ENCODE measurements around the gene WDR18. TPM values are rescaled to one million over a fixed set of nuclear protein-coding genes. Genes with fewer than 3 reads are reported as not detected.

Gene WDR18
- total and polyA plus RNA-seq, 2 of the 4 experiments (the other 2 are of a cell fraction): 37.1 to 56.9 TPM

DNA sequence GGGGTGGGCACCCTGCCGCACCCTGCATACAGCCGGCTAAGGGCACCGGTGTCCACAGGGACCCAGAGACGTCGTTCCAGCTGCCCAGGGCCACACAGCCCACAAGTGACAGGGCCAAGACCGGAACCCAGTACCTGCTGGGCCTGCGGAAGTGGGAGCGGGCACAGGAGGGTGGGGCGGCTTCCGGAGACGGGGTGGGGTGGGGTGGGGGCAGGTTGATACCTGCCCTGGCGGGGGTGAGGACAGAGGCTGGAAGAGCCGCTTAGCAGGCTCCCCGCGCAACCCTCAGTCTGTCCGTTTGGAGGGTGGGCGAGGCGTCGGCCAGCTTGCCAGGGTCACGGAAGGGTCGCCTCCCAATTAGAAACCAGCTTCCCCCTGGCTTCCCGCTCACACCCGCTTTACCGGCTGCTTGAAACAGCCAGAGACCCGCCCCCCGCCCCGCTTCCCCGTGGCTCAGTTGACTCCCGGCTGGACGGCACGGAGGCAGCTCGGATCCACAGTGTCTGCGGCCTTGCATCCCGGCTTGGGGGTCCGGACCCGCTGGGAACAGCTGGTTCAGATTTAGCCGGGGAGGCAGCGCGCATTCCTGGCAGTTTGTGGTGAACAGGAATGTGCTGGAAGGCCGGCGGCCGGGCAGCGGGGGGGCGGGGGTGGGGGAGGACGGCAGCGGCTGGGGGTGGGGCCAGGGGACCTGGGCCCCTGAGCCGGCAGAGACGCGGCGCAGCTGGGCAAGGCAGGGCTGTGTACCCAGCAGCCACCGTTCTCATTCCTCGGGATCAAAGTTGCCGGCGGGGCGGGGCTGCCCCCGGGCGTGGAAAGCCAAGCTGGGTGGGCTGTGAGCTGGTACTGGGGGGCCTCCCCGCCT is 44.1 kb downstream of the WDR18 start:
- peak overlapping the region; percentile 92 for H2AK9ac ChIP-seq (replicated peaks; ENCODE audit: low read depth, low read length, poor library complexity)
- H4K91ac ChIP-seq (ENCODE audit: insufficient read depth, low read depth, low read length): peak overlapping the region; percentile 91
- peaks cover 16% of the 10 kb centered on the region for H3K4me1 ChIP-seq (ENCODE audit: control insufficient read depth, insufficient read depth, low read length)
- H3K27ac ChIP-seq (ENCODE audit: insufficient read depth, low read length): peak overlapping the region; percentile 99
- H3K27me3 ChIP-seq (ENCODE audit: control insufficient read depth, insufficient read depth, low read length): no peaks in the 10 kb centered on the region
- peak overlapping the region; percentile 97 for H3K14ac ChIP-seq (replicated peaks; ENCODE audit: low read depth, low read length)
- BruUV-seq (replicated peaks): no TSS peak
- peak overlapping the region; percentile 75 for H4K5ac ChIP-seq (ENCODE audit: low read depth, low read length)
- H3K4ac ChIP-seq (ENCODE audit: low read depth, low read length): peak overlapping the region; percentile 97
- H3K36me3 ChIP-seq (ENCODE audit: control insufficient read depth, insufficient read depth, low read length): peaks cover 34% of the 10 kb centered on the region
- H2BK15ac ChIP-seq (ENCODE audit: low read depth, low read length): no peak overlapping the region
- peak overlapping the region; percentile 92 for H3K4me2 ChIP-seq (ENCODE audit: low read depth, low read length)
- POLR2A ChIA-PET (ENCODE audit: unreplicated experiment): interaction anchor here (0.5 to 1.5 kb wide), 10 partner anchors 9 to 1235 kb away, joined by 3 to 16 read pairs (median 4); partner anchors contain the start of gene ABCA7
- H3K9me1 ChIP-seq (ENCODE audit: insufficient read depth, low read length): peaks cover 8% of the 10 kb centered on the region; the same call in 1 of the 2 replicates
- TF ChIP-seq FOS (IDR thresholded peaks at IDR 0.05; ENCODE audit: low read depth, low read length) (no peak), RAD21 (IDR thresholded peaks at IDR 0.05; ENCODE audit: low read length) (no peak), MXI1 (IDR thresholded peaks at IDR 0.05; ENCODE audit: borderline replicate concordance, low read depth, low read length) (0 out of 2 replicates have a peak, but pooled peaks have one; percentile 7), NFE2L2 (IDR thresholded peaks at IDR 0.05; ENCODE audit: low read depth, low read length) (no peak), MAZ (IDR thresholded peaks at IDR 0.05; ENCODE audit: borderline replicate concordance, low read depth, low read length) (peak; percentile 77; the same call in 1 of the 2 replicates), RFX5 (IDR thresholded peaks at IDR 0.05; ENCODE audit: low read depth, low read length) (no peak)
- TF ChIP-seq, protein P1, sequence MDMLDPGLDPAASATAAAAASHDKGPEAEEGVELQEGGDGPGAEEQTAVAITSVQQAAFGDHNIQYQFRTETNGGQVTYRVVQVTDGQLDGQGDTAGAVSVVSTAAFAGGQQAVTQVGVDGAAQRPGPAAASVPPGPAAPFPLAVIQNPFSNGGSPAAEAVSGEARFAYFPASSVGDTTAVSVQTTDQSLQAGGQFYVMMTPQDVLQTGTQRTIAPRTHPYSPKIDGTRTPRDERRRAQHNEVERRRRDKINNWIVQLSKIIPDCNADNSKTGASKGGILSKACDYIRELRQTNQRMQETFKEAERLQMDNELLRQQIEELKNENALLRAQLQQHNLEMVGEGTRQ (IDR thresholded peaks at IDR 0.05; ENCODE audit: low read depth, low read length): no peak
- H3K4me3 ChIP-seq (ENCODE audit: insufficient read depth, low read depth, low read length): peak overlapping the region; percentile 93
- peak; percentile 95 for DNase-seq
- H3K9me3 ChIP-seq (ENCODE audit: control insufficient read depth, insufficient read depth, low read length): no peaks in the 10 kb centered on the region
- peak overlapping the region; percentile 92 for H3K23ac ChIP-seq (ENCODE audit: low read depth, low read length)
- peak overlapping the region; percentile 90 for H3K18ac ChIP-seq (ENCODE audit: low read depth, low read length)
- CTCF ChIA-PET: no interaction called here
- H2AFZ ChIP-seq (replicated peaks; ENCODE audit: low read length, poor library complexity): peak overlapping the region; percentile 77
- H2AK5ac ChIP-seq (ENCODE audit: low read depth, low read length): peak overlapping the region; percentile 93
- peak overlapping the region; percentile 90 to 100; a peak in 2 of 4 replicates for H4K8ac ChIP-seq (ENCODE audit: low read depth in 2 of 2, low read length in 2 of 2)
- in situ Hi-C loops (cut with MboI; ENCODE audit: low sequenced_read_pairs): no loop called here
- dilution Hi-C loops (cut with HindIII; ENCODE audit: low sequenced_read_pairs, unreplicated experiment): no loop called here
- H2BK5ac ChIP-seq (ENCODE audit: low read depth, low read length, poor library complexity, severe bottlenecking): peak overlapping the region; percentile 87
- peaks cover 9 to 34% of the 10 kb centered on the region in 2 experiments; a peak in 3 of 4 replicates for H3K79me1 ChIP-seq (ENCODE audit: low read depth in 1 of 2, low read length in 2 of 2)
- no peak overlapping the region for H2BK20ac ChIP-seq (ENCODE audit: low read depth, low read length)
- intact Hi-C loops (cut with micrococcal nuclease): loop anchor here (5.0 kb wide), 1 partner anchor 74 kb away; the partner anchor contains the start of gene GPX4
- H4K20me1 ChIP-seq (ENCODE audit: insufficient read depth, low read length): peaks cover 64% of the 10 kb centered on the region
- H3K56ac ChIP-seq (ENCODE audit: extremely low read depth, insufficient read depth, low read length): peak overlapping the region; percentile 61; the same call in 1 of the 2 replicates
- H3K9ac ChIP-seq (ENCODE audit: low read depth, low read length): peak overlapping the region; percentile 98
- peak; percentile 55 for ATAC-seq (ENCODE audit: low read depth)
- WGBS, 2 experiments (ENCODE audit: extremely low coverage in 2 of 2, insufficient read length in 1 of 2): 2% methylated on average over 16 of the region's 58 CpGs; no CpG with 5 or more reads in 1 of the 2 experiments
- peak overlapping the region; percentile 67 for H2BK120ac ChIP-seq (ENCODE audit: low read depth, low read length)
